ENCODE results near the gene SP140.

Gene SP140

GRCh38 chr2:230362030-230362691 lies 136.6 kb downstream of the SP140 start:
- Histone ChIP-seq H3K27ac (0 out of 22 replicates have a peak overlapping the region, but pooled peaks of 1 of the 11 experiments have one; percentile 12), H3K9ac (no peak overlapping the region), H3K27me3 (no peaks in the 10 kb centered on the region), H3K4me3 (no peak overlapping the region), H3K4me2 (peak overlapping the region; percentile 4 to 65 (median 39); a peak in 21 of 22 replicates), H3K4me1 (peaks cover 12 to 17% (median 13%) of the 10 kb centered on the region in 10 experiments), H4K20me1 (no peaks in the 10 kb centered on the region), H3K9me3 (replicated peaks in 1 of 11) (peaks cover 5 to 24% (median 9%) of the 10 kb centered on the region in 11 experiments; a peak in 19 of 22 replicates), H3K36me3 (peaks cover 52 to 88% (median 76%) of the 10 kb centered on the region in 11 experiments)
- TF ChIP-seq Cebpa-rat (IDR thresholded peaks at IDR 0.05): no peak
